Glutamatergic neuron (in vitro differentiated cells): Measurements from ENCODE around the gene LIF. TPM values are rescaled to one million over a fixed set of nuclear protein-coding genes. Genes with fewer than 3 reads are reported as not detected.

ENCODE experiments used
- DNase-seq: peaks from one replicate; pipeline ENCODE4 v3.0.0; 2022
- H3K27ac Mint-ChIP-seq: one replicate; pipeline ENCODE4 v1.8.0; 2020; ENCODE audit warnings: mild to moderate bottlenecking, mixed read lengths, inconsistent platforms; ENCODE audit not compliant: unreplicated experiment
- H3K27me3 Mint-ChIP-seq: one replicate; pipeline ENCODE4 v1.8.0; 2020; ENCODE audit warnings: mild to moderate bottlenecking, moderate library complexity, mixed read lengths, inconsistent platforms; ENCODE audit not compliant: unreplicated experiment
- H3K36me3 Mint-ChIP-seq: one replicate; pipeline ENCODE4 v1.8.0; 2020; ENCODE audit warnings: mild to moderate bottlenecking, mixed read lengths, inconsistent platforms; ENCODE audit not compliant: unreplicated experiment
- H3K4me1 Mint-ChIP-seq: one replicate; pipeline ENCODE4 v1.8.0; 2020; ENCODE audit warnings: mild to moderate bottlenecking, low read depth, mixed read lengths, inconsistent platforms; ENCODE audit not compliant: unreplicated experiment
- H3K4me3 Mint-ChIP-seq: one replicate; pipeline ENCODE4 v1.8.0; 2020; ENCODE audit warnings: mild to moderate bottlenecking, mixed read lengths, inconsistent platforms; ENCODE audit not compliant: unreplicated experiment
- H3K9me3 Mint-ChIP-seq: one replicate; pipeline ENCODE4 v1.8.0; 2020; ENCODE audit warnings: mild to moderate bottlenecking, moderate library complexity, mixed read lengths, inconsistent platforms; ENCODE audit not compliant: unreplicated experiment
- CTCF ChIP-seq: fragments of 200-600 bp; sonication (generic); IDR thresholded peaks from one replicate; pipeline ENCODE4 v1.5.0; 2021; ENCODE audit not compliant: partially characterized antibody, unreplicated experiment
- total RNA-seq: library from RNA; stranded (reverse); fragmentation: NEBNext Ultra II Directional; extraction: Animal tissue kit (Norgen Biotek cat#: 25700); gene quantifications from one replicate; pipeline ENCODE4 v1.2.1, GENCODE V29; 2021; ENCODE audit not compliant: unreplicated experiment

LIF gene
- total RNA-seq, 1 donor from 2014 or later, result 0.29 TPM

DNA sequence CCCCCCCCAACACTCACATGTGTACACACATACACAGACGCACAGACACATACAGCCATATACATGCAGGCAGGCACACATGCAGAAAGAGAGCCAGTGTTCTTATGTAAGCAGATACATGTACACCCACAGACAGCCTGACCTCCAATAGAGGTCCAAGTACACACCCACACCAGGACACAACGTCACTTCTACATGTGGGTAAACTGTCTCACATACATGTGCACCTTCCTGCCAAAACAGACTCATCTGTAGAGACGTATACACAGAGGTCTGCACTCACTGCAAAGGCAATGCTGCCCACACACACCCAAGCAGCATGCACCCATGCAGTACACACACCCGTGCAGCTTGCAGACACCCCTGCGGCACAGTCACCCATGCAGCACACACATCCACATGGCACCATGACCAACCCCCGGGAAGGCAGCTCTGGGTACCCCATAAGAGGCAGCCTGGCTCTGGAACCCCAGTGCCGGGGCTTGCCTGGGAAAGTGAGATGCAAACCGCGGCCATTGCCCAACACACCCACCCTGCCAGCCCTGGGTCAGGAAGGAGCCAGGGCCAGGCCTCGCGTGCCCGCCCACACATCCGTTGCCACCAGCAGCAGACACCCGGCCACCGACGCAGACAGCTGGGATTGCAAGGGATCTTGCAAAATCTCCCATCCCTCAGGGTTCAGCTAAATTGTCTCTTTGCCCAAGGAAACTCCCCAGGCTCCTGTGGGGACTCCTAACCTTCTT is 32.7 kb upstream of the LIF start:
- Mint-ChIP-seq H3K27me3 (peaks cover 2% of the 10 kb centered on the region), H3K4me3 (no peak overlapping the region), H3K36me3 (no peaks in the 10 kb centered on the region), H3K9me3 (no peaks in the 10 kb centered on the region), H3K27ac (no peak overlapping the region), H3K4me1 (no peaks in the 10 kb centered on the region)
- TF ChIP-seq CTCF, result no peak
- no peak for DNase-seq

GRCh38 chr22:30277547-30278344 is 31.2 kb upstream of the LIF start:
- TF ChIP-seq CTCF, result no peak
- Mint-ChIP-seq H3K27me3 (peaks cover 7% of the 10 kb centered on the region), H3K4me3 (no peak overlapping the region), H3K9me3 (peaks cover 2% of the 10 kb centered on the region), H3K27ac (no peak overlapping the region), H3K4me1 (no peaks in the 10 kb centered on the region), H3K36me3 (no peaks in the 10 kb centered on the region)
- no peak for DNase-seq

DNA sequence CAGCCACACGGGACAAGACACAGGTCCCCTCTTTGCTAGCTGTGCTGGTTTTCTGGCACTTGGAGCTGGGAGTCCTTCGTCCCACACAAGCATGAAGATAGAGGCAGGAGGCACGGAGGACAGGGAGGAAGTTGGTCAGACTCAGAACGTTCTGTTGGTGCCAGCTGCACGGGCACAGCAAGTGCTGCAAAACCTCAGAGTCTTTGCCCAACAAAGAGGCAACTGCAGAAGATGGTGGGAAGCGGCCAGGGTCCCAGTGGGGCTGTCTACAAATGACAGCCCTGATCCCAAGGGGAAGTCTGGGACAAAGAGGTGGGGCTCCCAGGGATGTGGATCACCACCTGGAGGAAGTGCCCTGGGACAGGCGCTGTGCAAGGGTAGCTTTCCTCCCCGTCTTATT is 29.5 kb upstream of the LIF start:
- H3K36me3 Mint-ChIP-seq, result no peaks in the 10 kb centered on the region
- DNase-seq, result no peak
- H3K4me1 Mint-ChIP-seq, result no peaks in the 10 kb centered on the region
- H3K27me3 Mint-ChIP-seq, result peaks cover 9% of the 10 kb centered on the region
- H3K27ac Mint-ChIP-seq, result no peak overlapping the region
- no peak for TF ChIP-seq CTCF
- no peak overlapping the region for H3K4me3 Mint-ChIP-seq
- peaks cover 2% of the 10 kb centered on the region for H3K9me3 Mint-ChIP-seq

GRCh38 chr22:30275625-30276024 is 29.1 kb upstream of the LIF start:
- Mint-ChIP-seq H3K9me3 (peaks cover 2% of the 10 kb centered on the region), H3K4me3 (no peak overlapping the region)

More at GRCh38 chr22:30275625-30276024, 29.1 kb upstream of the LIF start:
- TF ChIP-seq CTCF, result no peak
- H3K27ac Mint-ChIP-seq, result no peak overlapping the region
- no peaks in the 10 kb centered on the region for H3K36me3 Mint-ChIP-seq
- H3K27me3 Mint-ChIP-seq, result peaks cover 9% of the 10 kb centered on the region
- DNase-seq, result no peak
- no peaks in the 10 kb centered on the region for H3K4me1 Mint-ChIP-seq
